Esophagus (tissue), 2 donors: ENCODE results near the gene TRIM29. TPM values are rescaled to one million over a fixed set of nuclear protein-coding genes. Genes with fewer than 3 reads are reported as not detected.

Source experiments
- H3K27ac ChIP-seq, 2 donors: one replicate each; pipeline ENCODE4 v1.5.1; 2013; ENCODE audit warnings: low read depth in 2 of 2, mild to moderate bottlenecking in 2 of 2, inconsistent platforms in 1 of 2, low read length in 1 of 2, moderate library complexity in 1 of 2
- H3K27me3 ChIP-seq, 2 donors: one replicate each; pipeline ENCODE4 v1.6.1; 2013; ENCODE audit warnings: low read length in 2 of 2, control low read depth in 1 of 2, mild to moderate bottlenecking in 1 of 2; ENCODE audit not compliant: insufficient read depth in 2 of 2, control insufficient read depth in 1 of 2
- H3K36me3 ChIP-seq, 2 donors: one replicate each; pipeline ENCODE4 v1.6.1; 2013; ENCODE audit warnings: low read length in 1 of 2; ENCODE audit not compliant: control insufficient read depth in 2 of 2, insufficient read depth in 2 of 2
- H3K4me1 ChIP-seq, 2 donors: one replicate each; pipeline ENCODE4 v1.6.1; 2013; ENCODE audit warnings: low read length in 1 of 2; ENCODE audit not compliant: control insufficient read depth in 2 of 2, insufficient read depth in 2 of 2
- H3K4me3 ChIP-seq, 2 donors: one replicate each; pipeline ENCODE4 v1.5.1; 2013; ENCODE audit warnings: low read length in 2 of 2, mild to moderate bottlenecking in 2 of 2, low read depth in 1 of 2, moderate library complexity in 1 of 2
- H3K9me3 ChIP-seq, 2 donors: one replicate each; pipeline ENCODE4 v1.6.1; 2013; ENCODE audit warnings: mild to moderate bottlenecking in 2 of 2, low read depth in 1 of 2, low read length in 1 of 2, moderate library complexity in 1 of 2; ENCODE audit not compliant: control insufficient read depth in 2 of 2, insufficient read depth in 1 of 2
- WGBS, 2 donors: extraction: QIAGEN DNeasy Blood & Tissue Kit; methylation state at CpG; one replicate each; pipeline ENCODE4 v1.1.7; 2013; 5-methylcytosine and 5-hydroxymethylcytosine counted together
- polyA plus RNA-seq, 2 donors: library from polyadenylated mRNA; stranded (reverse); fragments of 200-250 nt; gene quantifications; one replicate each; pipeline ENCODE4 v1.2.3, GENCODE V29; 2013
- donor health status: healthy with polysubstance abuse.
- donor health status: Bipolar disorder and iron deficiency.

The TRIM29 gene
- polyA plus RNA-seq, 2 donors = 943 to 1,078 TPM

DNA sequence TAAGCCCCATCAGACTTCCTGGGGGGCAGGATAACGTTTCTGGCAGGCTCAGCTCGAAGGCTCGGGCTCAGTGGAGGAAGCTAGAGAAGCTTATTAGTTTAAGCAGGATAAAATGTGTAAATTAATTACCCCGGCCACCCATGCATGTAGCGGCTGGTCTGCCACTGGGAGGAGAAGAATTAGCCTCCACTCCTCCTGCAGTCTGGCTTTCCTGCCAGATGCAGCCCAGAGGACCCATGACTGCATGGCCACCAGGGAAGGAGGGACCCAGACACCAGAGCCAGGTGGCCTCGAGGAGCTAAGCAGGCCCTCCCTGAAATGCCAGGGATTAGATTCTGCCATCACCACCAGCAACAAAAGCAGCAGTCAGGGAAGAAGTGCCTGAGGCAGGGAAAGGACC, 32.3 kb downstream of the TRIM29 start:
- Histone ChIP-seq H3K4me3 (no peak overlapping the region), H3K36me3 (no peaks in the 10 kb centered on the region), H3K9me3 (no peaks in the 10 kb centered on the region), H3K27ac (no peak overlapping the region), H3K27me3 (no peaks in the 10 kb centered on the region), H3K4me1 (no peaks in the 10 kb centered on the region)
- 48 to 58% methylated on average over 6 of the region's 6 CpGs for whole genome bisulfite sequencing, 2 donors

DNA sequence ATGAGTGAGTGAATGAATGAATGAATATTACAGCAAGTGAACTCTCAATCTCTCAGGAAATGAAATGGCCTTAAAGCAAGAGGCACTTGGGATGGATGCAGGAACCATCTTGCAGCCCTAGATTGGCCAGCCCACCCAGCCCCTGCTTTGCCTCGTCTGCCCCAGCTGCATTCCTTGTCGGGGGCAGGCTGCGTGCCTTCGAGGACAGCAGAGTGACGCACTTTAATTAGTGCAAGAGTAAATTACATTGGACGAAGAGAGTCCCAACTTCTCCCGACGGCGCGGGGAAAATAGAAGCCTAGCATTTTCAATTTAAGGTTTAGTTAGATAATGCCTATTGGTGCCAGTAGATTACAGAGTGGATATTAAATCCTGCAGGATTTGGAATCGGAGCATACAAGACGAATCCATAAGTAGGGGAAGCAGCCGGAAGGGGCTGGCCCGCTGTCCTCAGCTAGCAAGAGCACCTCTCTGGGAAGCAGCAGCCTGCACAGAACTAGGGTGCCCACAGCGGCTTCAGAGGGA, 33.8 kb downstream of the TRIM29 start:
- Histone ChIP-seq H3K27ac (no peak overlapping the region), H3K4me1 (no peaks in the 10 kb centered on the region), H3K9me3 (no peaks in the 10 kb centered on the region), H3K27me3 (no peaks in the 10 kb centered on the region), H3K36me3 (no peaks in the 10 kb centered on the region), H3K4me3 (no peak overlapping the region)
- 81 to 83% methylated on average over 15 of the region's 15 CpGs for WGBS, 2 donors

DNA sequence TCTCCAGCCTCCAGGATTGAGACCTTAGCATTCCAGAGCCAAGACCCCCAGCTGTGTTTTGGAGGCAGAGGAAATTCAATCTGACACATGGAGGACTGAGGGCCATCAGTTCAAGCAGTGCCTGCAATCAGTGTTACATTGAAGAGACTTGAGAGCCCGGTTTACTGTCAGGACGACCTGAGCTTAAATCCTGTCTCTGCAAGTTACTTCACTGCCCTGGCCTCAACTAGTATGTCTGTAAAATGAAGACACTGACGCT, 35.1 kb downstream of the TRIM29 start:
- 59 to 68% methylated on average over 3 of the region's 3 CpGs for WGBS, 2 donors
- Histone ChIP-seq H3K27me3 (no peaks in the 10 kb centered on the region), H3K9me3 (no peaks in the 10 kb centered on the region), H3K4me3 (no peak overlapping the region), H3K27ac (no peak overlapping the region), H3K36me3 (no peaks in the 10 kb centered on the region), H3K4me1 (no peaks in the 10 kb centered on the region)

DNA sequence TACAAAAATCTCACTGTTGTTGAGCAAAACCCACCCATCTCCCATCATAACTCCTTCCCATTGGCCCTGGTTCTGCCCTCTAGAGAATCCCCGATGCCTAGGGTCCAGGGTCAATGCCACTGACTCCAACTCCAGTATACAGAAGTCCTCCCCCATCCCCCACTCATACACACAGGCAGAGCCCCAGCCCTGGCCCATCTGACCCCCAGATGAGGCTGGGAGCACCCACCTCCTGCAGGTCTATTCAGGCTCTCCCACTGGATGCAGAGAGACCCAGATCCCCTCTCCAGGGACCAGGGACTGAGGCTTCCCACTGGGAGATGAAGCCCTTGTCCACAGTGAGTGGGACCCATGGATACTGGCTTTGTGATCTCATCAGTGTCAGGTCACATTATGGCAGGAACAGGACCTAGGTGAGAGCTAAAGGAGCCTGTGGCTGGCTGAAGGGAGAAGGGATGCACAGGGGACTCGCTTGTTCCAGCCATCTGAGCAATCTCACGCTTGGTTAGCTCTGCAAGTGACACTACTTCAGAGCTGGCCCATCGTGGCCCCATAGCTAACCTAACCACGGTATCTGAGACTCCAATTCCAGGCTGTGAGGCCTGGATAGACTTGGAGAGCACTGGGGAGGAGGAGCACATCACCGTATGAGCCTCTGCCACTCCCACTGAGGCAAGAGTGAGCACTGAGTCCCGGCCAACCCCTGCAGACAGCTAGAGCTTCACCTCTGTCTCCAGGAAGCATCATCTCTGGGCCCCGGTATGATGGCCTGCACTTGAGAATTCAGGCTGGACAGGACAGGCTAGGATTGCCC, 35.7 kb downstream of the TRIM29 start:
- H3K4me1 ChIP-seq = no peaks in the 10 kb centered on the region
- no peaks in the 10 kb centered on the region for H3K27me3 ChIP-seq
- no peak overlapping the region for H3K4me3 ChIP-seq
- 76 to 79% methylated on average over 8 of the region's 8 CpGs for WGBS, 2 donors
- H3K36me3 ChIP-seq = no peaks in the 10 kb centered on the region
- no peak overlapping the region for H3K27ac ChIP-seq
- H3K9me3 ChIP-seq = no peaks in the 10 kb centered on the region

DNA sequence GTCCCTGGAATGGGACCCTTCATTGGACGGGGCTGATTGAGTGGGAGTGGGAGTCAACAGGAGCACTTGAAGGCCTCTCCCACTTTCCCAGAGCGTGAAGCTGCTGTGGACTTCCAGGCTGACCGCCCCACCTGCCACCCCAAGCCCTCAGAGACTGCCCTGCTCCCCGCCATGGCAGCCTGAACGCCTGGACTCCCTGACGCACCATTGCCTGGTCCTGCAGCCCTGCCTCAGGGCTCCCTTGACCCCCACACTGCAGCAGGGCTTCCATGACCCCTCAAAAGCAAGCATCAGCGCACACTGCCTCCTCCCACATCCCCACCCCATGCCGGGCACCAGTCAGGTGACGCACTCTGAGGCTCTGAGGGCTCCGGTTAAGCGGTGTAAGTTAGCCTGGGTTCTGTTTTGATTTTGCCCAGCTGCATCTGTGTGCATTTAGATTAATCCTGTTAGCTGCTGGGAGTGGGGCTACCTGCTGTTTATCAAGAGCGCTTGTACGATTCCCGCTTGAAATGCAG, 39.4 kb downstream of the TRIM29 start:
- H3K27ac ChIP-seq = no peak overlapping the region
- no peaks in the 10 kb centered on the region for H3K9me3 ChIP-seq
- H3K4me3 ChIP-seq = no peak overlapping the region
- no peaks in the 10 kb centered on the region for H3K27me3 ChIP-seq
- peaks cover 0 to 4% of the 10 kb centered on the region in 2 donors for H3K4me1 ChIP-seq
- 86 to 90% methylated on average over 14 of the region's 14 CpGs for WGBS, 2 donors
- H3K36me3 ChIP-seq = no peaks in the 10 kb centered on the region

DNA sequence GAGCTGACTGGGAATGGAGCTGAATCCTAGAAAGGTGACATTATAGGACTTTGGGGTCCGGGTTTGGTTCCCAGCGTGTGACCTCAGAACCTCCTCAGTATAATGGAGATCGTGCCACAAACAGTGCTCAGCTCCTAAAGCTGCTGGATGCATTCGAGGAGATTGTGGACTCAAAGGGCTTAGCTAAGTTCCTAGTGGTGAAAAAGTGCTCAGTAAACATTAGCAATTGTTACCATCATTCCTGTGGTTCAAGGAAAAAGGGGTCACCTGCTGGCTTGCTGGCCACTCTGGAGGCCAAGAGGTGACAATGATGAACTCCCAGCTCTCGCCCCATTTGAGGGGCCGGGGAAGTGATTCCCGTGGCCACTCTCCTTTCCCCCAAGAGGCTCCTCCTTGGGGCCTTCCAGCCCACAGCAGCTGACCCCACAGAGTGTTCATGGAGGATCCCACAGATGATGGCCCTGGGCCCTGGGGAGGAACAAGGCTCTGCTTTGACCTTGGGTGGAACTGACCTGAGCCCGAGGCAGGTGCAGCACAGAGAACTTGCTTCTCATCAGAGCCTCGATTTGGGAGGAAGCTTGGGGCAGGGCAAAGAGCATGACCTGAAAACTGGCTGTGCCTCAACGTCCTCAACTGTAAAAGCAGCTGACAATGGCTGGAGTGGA, 40.1 kb downstream of the TRIM29 start:
- H3K27ac ChIP-seq = no peak overlapping the region
- 69 to 81% methylated on average over 10 of the region's 10 CpGs for WGBS, 2 donors

DNA sequence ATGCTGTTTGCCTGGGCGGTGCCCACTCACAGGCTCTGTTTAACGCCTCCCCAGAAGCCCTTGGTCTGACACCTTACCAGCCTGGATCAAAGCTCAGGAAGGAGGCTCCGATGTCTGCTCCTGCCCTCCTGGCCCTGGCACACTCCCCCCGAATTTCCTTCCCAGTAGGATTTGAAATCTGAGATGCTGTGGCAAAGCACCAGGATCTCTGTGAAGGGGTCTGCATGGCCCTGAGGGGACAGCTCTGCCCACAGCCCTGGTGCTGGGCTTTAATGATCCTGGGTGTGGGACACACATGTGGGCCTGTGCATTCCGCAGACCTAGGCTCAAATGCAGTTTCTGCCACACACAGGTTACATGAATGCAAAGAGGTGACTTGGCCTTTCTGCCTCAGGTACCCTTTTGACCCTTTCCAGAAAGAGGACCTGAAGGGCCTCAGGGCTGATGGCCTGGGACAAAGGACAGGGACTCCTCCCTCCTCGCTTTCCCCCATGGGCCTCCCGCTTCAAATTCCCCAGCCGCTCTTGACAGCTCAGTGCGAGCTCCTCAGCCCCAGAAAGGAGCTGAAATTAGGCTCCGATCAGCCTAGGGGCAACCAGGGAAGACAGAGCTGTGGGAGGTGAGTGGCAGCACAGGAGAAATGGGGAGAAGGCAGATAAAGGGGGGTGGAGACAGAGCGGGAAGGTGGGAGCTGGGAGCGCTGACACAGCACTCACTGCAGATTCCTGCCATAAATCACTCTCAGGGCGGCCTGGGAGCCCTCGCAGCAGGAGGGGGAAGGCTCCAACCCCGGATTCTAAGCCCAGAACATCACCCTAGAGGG, 41.3 kb downstream of the TRIM29 start:
- no peak overlapping the region for H3K27ac ChIP-seq
- H3K36me3 ChIP-seq = no peaks in the 10 kb centered on the region
- H3K4me1 ChIP-seq = peaks cover 0 to 4% of the 10 kb centered on the region in 2 donors
- H3K9me3 ChIP-seq = no peaks in the 10 kb centered on the region
- WGBS, 2 donors = 73 to 77% methylated on average over 15 of the region's 15 CpGs
- H3K4me3 ChIP-seq = no peak overlapping the region
- H3K27me3 ChIP-seq = no peaks in the 10 kb centered on the region

More for the DNA sequence above, 40.1 kb downstream of the TRIM29 start:
- no peaks in the 10 kb centered on the region for H3K36me3 ChIP-seq
- H3K9me3 ChIP-seq = no peaks in the 10 kb centered on the region
- no peaks in the 10 kb centered on the region for H3K27me3 ChIP-seq
- peaks cover 0 to 4% of the 10 kb centered on the region in 2 donors for H3K4me1 ChIP-seq
- no peak overlapping the region for H3K4me3 ChIP-seq

DNA sequence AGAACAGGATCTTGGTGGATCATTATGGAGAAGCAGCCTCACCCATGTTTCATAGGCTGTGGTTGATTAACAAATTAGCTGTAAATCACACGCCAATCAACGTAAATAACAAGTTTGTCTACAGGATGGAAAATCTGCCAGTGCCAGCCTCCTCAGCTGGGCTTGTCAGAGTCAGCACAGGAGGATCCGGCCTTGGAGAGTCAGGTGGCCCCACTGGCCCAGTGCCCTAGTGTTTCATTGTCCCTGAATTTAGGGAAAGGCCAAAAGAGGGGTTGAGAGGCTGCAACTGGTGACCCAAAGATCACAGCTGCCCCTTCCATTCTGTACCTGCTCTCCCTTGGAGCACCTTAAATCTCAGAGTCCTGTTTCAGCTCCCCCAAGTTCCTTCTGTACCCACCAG, 42.4 kb downstream of the TRIM29 start:
- Histone ChIP-seq H3K9me3 (no peaks in the 10 kb centered on the region), H3K27ac (no peak overlapping the region), H3K27me3 (no peaks in the 10 kb centered on the region), H3K4me3 (no peak overlapping the region), H3K4me1 (peaks cover 0 to 6% of the 10 kb centered on the region in 2 donors), H3K36me3 (no peaks in the 10 kb centered on the region)
- 64 to 66% methylated on average over 3 of the region's 3 CpGs for WGBS, 2 donors

DNA sequence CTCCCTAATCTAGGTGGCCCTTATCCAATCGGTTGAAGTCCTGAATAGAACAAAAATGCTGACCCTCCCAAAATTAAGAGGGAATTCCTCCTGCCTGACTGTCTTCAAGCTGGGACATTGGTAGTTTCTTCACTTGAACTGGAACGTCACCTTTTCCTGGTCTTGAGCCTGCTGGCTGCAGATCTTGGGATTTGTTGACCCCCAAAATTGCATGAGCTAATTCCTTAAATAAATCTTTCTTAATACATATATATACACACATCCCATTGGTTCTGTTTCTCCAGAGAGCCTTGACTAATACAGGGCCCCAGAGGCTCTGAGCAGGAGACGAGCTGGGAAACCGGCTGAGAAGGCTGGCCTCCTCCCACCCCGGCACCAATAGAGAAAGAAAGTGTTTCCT, 46.2 kb downstream of the TRIM29 start:
- Histone ChIP-seq H3K4me3 (no peak overlapping the region), H3K9me3 (peaks cover 0 to 2% of the 10 kb centered on the region in 2 donors), H3K27ac (no peak overlapping the region), H3K4me1 (peaks cover 2 to 10% of the 10 kb centered on the region in 2 donors), H3K27me3 (no peaks in the 10 kb centered on the region), H3K36me3 (no peaks in the 10 kb centered on the region)
- WGBS, 2 donors = 61 to 82% methylated on average over 5 of the region's 5 CpGs
